OCI-M1 (cell line): ENCODE results near the gene ELFN2.

Experiments
- DNase-seq: peaks from one replicate; lab custom pipeline; 2025; lab: John Stamatoyannopoulos, UW

ELFN2 gene

GRCh38 chr22:37455896-37456295 is 28.6 kb upstream of the ELFN2 start:
- DNase-seq: no peak

DNA sequence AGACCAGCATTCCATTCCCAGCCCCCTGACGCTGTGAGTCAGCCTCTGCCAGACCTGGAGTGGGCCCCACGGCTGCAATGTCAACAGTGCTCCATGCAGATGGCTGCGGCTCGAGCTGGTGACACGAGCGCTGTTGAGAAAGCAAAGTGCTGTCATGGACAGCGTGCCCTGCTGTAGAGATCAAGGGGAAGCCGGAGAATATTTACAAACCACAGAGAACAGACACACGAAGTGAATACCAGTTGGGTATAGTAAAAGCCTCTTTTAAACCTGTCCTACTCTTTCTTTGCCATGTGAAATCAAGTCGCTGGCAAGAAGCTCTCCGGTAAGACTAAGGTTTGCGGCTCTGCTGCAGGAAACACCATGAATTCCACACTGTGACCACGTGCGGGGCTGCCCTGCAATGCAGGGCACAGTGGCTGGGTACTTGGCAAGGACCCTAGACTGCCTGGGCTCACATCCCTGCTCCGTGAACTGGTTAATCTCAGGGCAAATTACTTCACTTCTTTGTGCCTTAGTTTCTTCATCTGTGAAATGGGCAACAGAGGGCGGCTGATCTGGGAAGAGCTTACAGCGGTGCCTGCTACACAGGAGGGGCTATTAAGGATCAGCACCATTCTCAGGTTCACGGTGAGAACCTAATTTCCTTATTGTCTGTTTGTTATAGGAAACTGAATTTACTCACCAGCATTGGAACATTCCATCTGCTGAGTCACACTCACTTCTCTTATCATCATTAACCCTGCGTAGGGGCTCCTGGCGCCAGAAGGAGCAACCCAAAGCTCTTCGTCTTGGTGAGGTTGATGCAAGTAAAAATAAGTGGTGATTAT is 27.8 kb upstream of the ELFN2 start:
- DNase-seq: peak; percentile 70

DNA sequence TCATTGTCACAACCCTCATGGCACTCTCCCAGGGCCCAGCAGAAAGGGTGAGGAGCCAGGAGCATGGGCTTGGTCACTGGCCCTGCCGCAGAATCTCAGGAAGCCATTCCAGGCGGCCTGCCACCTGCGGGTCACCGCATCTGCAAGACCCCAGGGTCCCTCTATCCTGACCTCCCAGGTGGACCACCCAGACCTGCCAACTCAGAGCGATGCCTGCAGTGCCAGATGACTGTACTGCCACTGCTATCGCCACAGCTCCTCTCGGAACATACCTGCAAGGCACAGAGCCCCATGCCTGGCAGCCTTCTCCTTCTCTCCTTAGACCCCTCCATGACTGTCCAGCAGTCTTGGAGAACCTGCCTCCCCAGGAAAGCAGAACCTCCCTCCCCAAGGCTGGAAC is 26.4 kb upstream of the ELFN2 start:
- DNase-seq: no peak

GRCh38 chr22:37451218-37451617 is 23.9 kb upstream of the ELFN2 start:
- DNase-seq: no peak

GRCh38 chr22:37449331-37450001 is 22.2 kb upstream of the ELFN2 start:
- no peak for DNase-seq

- DNase-seq: no peak
Observed at GRCh38 chr22:37448516-37449127, 21.3 kb upstream of the ELFN2 start.

GRCh38 chr22:37445501-37445900 is 18.2 kb upstream of the ELFN2 start:
- DNase-seq: no peak

GRCh38 chr22:37443977-37444376 is 16.7 kb upstream of the ELFN2 start:
- no peak for DNase-seq

DNA sequence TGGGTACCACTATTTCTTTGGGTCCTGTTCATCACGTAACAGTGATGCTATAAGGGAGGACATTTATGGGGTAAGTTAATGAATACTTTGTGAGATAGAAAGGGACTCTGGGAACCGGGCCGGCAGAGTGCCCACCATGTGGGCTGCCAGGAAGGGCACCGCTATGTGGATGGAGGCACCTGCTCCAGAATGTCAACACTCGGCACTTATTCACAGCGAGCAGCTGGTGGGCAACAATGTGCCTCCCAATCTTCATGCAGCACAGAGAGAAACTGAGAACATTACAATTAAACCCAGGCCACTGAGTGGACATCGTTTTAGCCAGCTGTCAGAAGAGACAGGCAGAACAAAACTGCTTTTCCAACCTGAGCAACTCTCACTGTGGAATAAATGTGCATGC is 15.8 kb upstream of the ELFN2 start:
- DNase-seq: no peak

GRCh38 chr22:37442537-37442936 is 15.3 kb upstream of the ELFN2 start:
- peak; percentile 16 for DNase-seq

GRCh38 chr22:37442135-37442534 is 14.9 kb upstream of the ELFN2 start:
- no peak for DNase-seq

GRCh38 chr22:37440875-37441274 is 13.6 kb upstream of the ELFN2 start:
- DNase-seq: no peak

DNA sequence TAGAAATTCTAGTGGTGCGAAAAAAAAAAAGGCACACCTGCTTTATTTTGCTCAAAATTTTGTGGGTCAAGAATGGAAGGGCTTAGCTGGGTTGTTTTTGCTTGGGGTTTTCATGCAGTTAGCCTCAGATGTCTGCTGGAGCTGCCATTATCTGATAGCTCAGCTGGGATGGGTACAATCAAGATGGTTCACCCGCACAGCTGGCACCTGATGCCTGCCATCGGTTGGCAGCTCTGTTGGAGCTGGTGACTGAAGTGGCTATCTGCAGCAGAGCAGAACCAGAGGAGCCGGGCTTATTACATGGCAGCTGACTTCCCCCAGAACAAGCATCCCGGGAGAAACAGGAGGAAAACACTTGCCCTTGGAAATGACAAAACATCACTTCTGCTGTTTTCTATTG is 12.1 kb upstream of the ELFN2 start:
- DNase-seq: no peak

DNA sequence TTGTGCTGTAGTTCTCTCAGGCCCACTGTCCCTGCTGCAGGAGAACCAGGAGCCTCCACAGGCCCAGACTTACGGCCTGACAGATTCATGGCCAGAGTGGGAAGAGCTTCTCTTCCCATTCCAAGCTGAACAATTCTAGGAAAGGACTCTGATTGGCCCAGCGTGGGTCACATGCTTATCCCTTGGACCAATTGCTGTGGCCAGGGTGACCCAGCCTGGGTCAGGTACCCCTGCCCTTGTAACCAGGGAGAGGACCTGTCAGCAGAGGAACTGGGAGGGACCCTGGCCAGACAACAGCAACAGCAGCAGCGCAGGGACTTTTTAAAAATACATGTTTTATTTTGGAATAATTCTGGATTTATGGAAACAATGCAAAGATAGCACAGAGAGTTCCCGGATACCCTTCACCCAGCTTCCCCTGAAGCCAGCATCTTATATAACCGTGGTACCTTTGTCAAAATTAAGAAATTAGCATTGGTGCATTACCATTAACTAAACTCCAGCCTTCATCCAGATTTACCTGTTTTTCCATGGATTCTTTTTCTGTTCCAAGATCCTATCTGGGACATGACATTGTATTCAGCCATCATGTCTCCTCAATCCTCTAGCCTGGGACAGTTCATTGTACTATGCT is 8.8 kb upstream of the ELFN2 start:
- no peak for DNase-seq

GRCh38 chr22:37433786-37434185 is 6.5 kb upstream of the ELFN2 start:
- no peak for DNase-seq

GRCh38 chr22:37432708-37433054 is 5.4 kb upstream of the ELFN2 start:
- DNase-seq: no peak

- peak; percentile 21 for DNase-seq
Observed at GRCh38 chr22:37431801-37432707, 4.8 kb upstream of the ELFN2 start.

DNA sequence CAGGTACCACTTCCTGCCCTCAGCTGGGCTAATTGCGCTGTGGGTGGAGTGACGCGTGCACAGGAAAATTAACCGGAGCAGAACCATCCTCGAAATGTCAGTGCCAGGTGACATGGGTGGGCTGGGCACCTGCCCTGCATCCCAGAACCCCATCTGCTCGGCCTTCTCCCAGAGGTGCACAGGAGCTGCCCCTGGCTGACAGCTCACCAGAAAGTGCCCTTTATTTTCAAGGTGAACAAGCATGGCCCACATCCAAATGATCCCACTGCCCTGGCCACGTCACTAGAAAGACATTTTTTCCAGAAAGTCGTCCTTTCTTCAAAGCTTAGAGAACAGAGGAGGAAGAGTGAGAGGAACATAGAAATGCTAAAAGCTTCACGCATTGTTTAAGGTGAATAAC is 4.1 kb upstream of the ELFN2 start:
- DNase-seq: no peak

DNA sequence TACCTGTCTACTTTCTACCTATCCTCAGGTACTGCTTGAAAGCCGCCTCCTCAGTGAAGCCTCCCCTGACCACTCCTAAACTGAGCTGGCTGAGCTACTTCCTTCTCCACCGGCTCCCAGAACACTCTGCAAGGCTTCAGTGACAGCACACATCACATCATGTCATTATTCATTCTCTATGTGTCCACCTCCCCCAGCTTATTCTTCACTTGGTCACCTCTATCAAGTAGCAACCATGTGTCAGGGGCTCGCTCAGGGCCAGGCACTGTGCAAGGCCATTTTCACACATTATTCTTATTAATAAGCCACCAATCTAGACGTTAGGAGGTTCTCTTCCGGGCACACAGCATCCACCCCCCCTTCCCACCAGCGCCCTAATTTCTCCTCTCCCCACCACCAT is 3.7 kb upstream of the ELFN2 start:
- no peak for DNase-seq

- DNase-seq: peak; percentile 36
Observed at GRCh38 chr22:37428649-37429586, 1.6 kb upstream of the ELFN2 start.
